Heart right ventricle (tissue), 16 donors: ENCODE data around the gene STEEP1. TPM values are rescaled to one million over a fixed set of nuclear protein-coding genes. Genes with fewer than 3 reads are reported as not detected.
"Not testable (repeated sequence)": the region's sequence is repeated elsewhere in the genome, so short reads cannot be mapped to it uniquely, and the experiment has no call there.

Experiments
- ATAC-seq, 8 donors: fragments of 200-7000 bp; cut with Tn5 transposase; one replicate each; pipeline ENCODE4 v1.9.1; 2020; ENCODE audit warnings: mild to moderate bottlenecking in 8 of 8, moderate library complexity in 8 of 8, moderate number of reproducible peaks in 1 of 8
- DNase-seq, 2 donors: peaks; one replicate each; pipeline ENCODE4 v3.0.0-alpha.2; 2020
- H3K27ac ChIP-seq, 10 donors: fragments of 200-600 bp; sonication (generic) in 2 of 10; one replicate each; pipeline versions ENCODE4 v1.5.0 to v1.8.0; 2020 to 2022; ENCODE audit warnings: mild to moderate bottlenecking in 3 of 10
- H3K27me3 ChIP-seq, 7 donors: fragments of 200-600 bp; one replicate each; pipeline ENCODE4 v1.8.0; 2021 to 2022; ENCODE audit warnings: mild to moderate bottlenecking in 2 of 7
- H3K36me3 ChIP-seq, 9 donors: fragments of 200-600 bp; sonication (generic) in 1 of 9; one replicate each; pipeline versions ENCODE4 v1.5.0 to v1.8.0; 2020 to 2022; ENCODE audit warnings: mild to moderate bottlenecking in 2 of 9
- H3K4me1 ChIP-seq, 9 donors: fragments of 200-600 bp; sonication (generic) in 1 of 9; one replicate each; pipeline versions ENCODE4 v1.5.0 to v1.8.0; 2020 to 2022; ENCODE audit warnings: mild to moderate bottlenecking in 4 of 9
- H3K4me3 ChIP-seq, 10 donors: fragments of 200-600 bp; sonication (generic) in 2 of 10; one replicate each; pipeline versions ENCODE4 v1.5.0 to v1.8.0; 2020 to 2022; ENCODE audit warnings: mild to moderate bottlenecking in 7 of 10, moderate library complexity in 2 of 10
- H3K9me3 ChIP-seq, 11 donors: fragments of 200-600 bp in 10 of 11; sonication (generic) in 2 of 11; one replicate each; pipeline versions ENCODE4 v1.5.0 to v1.8.0; 2013 to 2022; ENCODE audit warnings: mild to moderate bottlenecking in 2 of 11, control low read depth in 1 of 11, moderate library complexity in 1 of 11
- CTCF ChIP-seq, 9 donors: fragments of 200-600 bp; sonication (generic) in 2 of 9; IDR thresholded peaks; one replicate each; pipeline versions ENCODE4 v1.5.0 to v1.8.0; 2021 to 2022; ENCODE audit warnings: antibody characterized with exemption in 9 of 9, mild to moderate bottlenecking in 5 of 9, moderate library complexity in 1 of 9
- WGBS, 2 donors: extraction: QIAGEN DNeasy Blood & Tissue Kit; methylation state at CpG; one replicate each; pipeline ENCODE4 v1.1.7; 2013; ENCODE audit warnings: inconsistent platforms in 1 of 2; 5-methylcytosine and 5-hydroxymethylcytosine counted together
- intact Hi-C, 10 donors: fragments of 100-400 bp; cut with DNase I; formaldehyde crosslinking; loops; one replicate each; pipeline versions ENCODE4 v1.11.1 to v1.14.2; 2022
- polyA plus RNA-seq, 2 donors: library from polyadenylated mRNA; stranded (reverse); fragments of 200-250 nt; gene quantifications; one replicate each; pipeline ENCODE4 v1.2.3, GENCODE V29; 2013
- total RNA-seq, 10 donors: library from RNA; stranded (reverse); fragmentation: NEBNext Ultra II Directional in 3 of 10; extraction: Animal tissue kit (Norgen Biotek cat#: 25700) in 3 of 10; gene quantifications; one replicate each; pipeline versions ENCODE4 v1.2.1 to v1.2.4, GENCODE V29; 2021 to 2023
- donor health status: Arrhythmogenic right ventricular cardiomyopathy.
- donor health status: ischemic (EF 13 %, LVEDD 7.1; RV severe dilation, severe dysfunction).
- donor health status: healthy with polysubstance abuse.
- donor health status: DM: no; HTN: yes; CAD: no.
- donor health status: DM: no; HTN: no; CAD: no.
- donor health status: ischemic (EF 25% LVEDD 6.9; RV normal size, moderate dysfunction).
- donor health status: ischemic (EF 25% LVEDD 5.7; RV mildly dilated, moderate dysfunction).
- donor health status: healthy.
- donor health status: DM: yes; HTN: yes; CAD: no.
- donor health status: Ischemic cardiomyopathy.
- donor health status: ischemic (EF 35%, LVEDD 5.7; RV mildly dilated, moderate dysfunction).
- donor health status: nonischemic (EF 11% LVEDD 7.7; RV severe dilation, severe dysfunction).
- donor health status: DM: yes; HTN: yes; CAD: no.
- donor health status: PGD.
- donor health status: ischemic (EF 29% LVEDD 5.4; RV normal size, mild dysfunction).
- donor health status: nonischemic (EF 23%, LVEDD 6.1; RV moderate dilation, normal function).

Gene STEEP1
- total and polyA plus RNA-seq, 12 donors, result 2.7 to 24.0 (median 18.6) TPM

DNA sequence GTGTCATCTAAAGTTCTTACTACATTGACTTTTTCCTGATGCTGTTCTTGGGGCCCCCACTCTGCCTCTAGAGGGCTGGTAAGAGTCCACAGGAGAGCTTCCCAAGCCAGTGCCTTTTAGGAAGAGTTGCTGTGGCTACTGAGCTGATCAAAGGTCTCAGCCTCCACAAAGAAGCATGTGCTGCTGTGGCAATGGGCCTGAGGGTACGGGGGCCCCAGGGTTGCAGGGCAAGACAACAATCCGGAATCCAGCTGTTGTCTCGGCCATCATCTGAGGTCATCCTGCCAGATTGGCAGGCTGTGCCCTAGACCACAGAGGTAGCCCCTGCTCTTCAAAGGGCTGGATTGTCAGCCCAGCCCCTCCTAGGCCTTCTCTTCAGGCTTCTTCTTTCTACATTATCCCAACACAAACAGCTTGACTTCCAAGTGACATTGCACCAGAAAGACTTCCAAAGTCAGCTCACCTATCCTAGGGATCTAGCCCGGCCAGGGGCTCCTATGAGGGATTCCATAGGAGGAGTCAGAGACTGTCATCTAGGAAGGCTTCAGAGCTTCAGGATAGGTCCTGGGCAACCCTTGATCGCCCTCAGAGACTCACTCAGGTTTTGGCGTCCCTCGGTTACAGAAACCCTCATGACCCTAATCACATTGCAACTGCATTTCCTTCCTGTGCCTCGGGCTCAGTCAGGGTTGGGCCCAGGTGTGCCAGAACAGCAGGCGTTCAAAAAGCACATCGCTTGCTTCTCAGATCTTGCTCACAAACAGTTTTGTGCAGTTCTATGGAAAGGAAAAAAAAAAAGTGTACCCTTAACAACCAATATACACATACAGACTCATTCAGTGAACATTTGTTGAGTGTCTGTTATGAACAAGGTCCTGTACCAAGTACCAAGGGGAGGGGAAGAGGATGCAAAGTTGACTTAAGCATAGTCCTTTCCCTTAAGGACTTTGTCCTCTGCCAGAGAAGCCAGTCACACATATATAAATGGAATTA, 69.2 kb downstream of the STEEP1 start:
- ATAC-seq, result no peak
- no peaks in the 10 kb centered on the region for H3K4me1 ChIP-seq

GRCh38 chrX:119493851-119494495, 71.2 kb downstream of the STEEP1 start:
- H3K4me1 ChIP-seq, H3K4me3 ChIP-seq, H3K27ac ChIP-seq, H3K9me3 ChIP-seq, ATAC-seq, H3K36me3 ChIP-seq, intact Hi-C loops, H3K27me3 ChIP-seq, DNase-seq: not testable (repeated sequence)
- WGBS, 2 donors, result 94% methylated on average over 10 of the region's 10 CpGs

More for the DNA sequence above, 69.2 kb downstream of the STEEP1 start:
- Histone ChIP-seq H3K27ac (no peak overlapping the region), H3K27me3 (no peaks in the 10 kb centered on the region), H3K9me3 (no peaks in the 10 kb centered on the region), H3K36me3 (no peaks in the 10 kb centered on the region), H3K4me3 (no peak overlapping the region)
- intact Hi-C loops, result no loop called here
- TF ChIP-seq CTCF (IDR thresholded peaks at IDR 0.05), result no peak
- DNase-seq, result no peak
- WGBS, 2 donors, result 76 to 79% methylated on average over 10 of the region's 10 CpGs

DNA sequence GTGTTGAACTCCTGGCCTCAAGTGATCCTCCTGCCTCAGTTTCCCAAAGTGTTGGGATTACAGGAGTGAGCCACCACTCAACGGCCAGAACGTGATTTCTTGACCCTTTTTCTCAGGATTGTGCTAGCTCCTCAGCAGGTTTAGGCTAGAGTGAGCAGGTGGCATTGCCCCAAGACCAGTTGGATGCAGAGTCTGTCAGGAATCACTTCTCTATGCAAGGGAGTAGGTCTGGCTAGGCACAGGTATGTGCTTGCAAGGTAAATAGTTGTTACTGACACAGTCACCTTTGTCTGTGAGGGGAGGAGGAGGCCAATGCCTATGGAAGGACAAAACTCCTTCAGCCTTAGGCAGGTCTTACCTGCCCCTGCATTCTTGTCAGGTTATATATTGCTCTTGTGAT, 72.7 kb downstream of the STEEP1 start:
- DNase-seq (no peak), ATAC-seq (no peak)
- TF ChIP-seq CTCF (IDR thresholded peaks at IDR 0.05), result no peak
- 79 to 96% methylated on average over 2 of the region's 2 CpGs for WGBS, 2 donors
- Histone ChIP-seq H3K27ac (no peak overlapping the region), H3K27me3 (no peaks in the 10 kb centered on the region), H3K36me3 (no peaks in the 10 kb centered on the region), H3K4me3 (no peak overlapping the region), H3K9me3 (no peaks in the 10 kb centered on the region), H3K4me1 (no peaks in the 10 kb centered on the region)
- intact Hi-C loops, result no loop called here

GRCh38 chrX:119489212-119490074, 75.8 kb downstream of the STEEP1 start:
- H3K27ac ChIP-seq, result no peak overlapping the region
- H3K27me3 ChIP-seq, result no peaks in the 10 kb centered on the region
- TF ChIP-seq CTCF (IDR thresholded peaks at IDR 0.05), result no peak
- ATAC-seq (no peak), DNase-seq (no peak)
- no peaks in the 10 kb centered on the region for H3K36me3 ChIP-seq
- WGBS, 2 donors, result 84 to 88% methylated on average over 13 of the region's 13 CpGs
- no peaks in the 10 kb centered on the region for H3K4me1 ChIP-seq
- intact Hi-C loops, result no loop called here
- no peak overlapping the region for H3K4me3 ChIP-seq
- H3K9me3 ChIP-seq, result no peaks in the 10 kb centered on the region
